Measurements from ENCODE around the gene SSPN.

The SSPN gene

GRCh38 chr12:26172539-26172938, 22.8 kb upstream of the SSPN start:
- Histone ChIP-seq H3K36me3 (ENCODE audit: insufficient read depth, insufficient read length, low read length) (no peaks in the 10 kb centered on the region), H3K4me1 (ENCODE audit: insufficient read depth, insufficient read length) (no peaks in the 10 kb centered on the region), H3K27me3 (ENCODE audit: insufficient read depth, insufficient read length) (no peaks in the 10 kb centered on the region), H3K9ac (ENCODE audit: insufficient read length, low read depth) (no peak overlapping the region), H3K4me3 (ENCODE audit: insufficient read length, low read depth) (no peak overlapping the region), H3K9me3 (ENCODE audit: insufficient read depth, low read length) (no peaks in the 10 kb centered on the region)
- TF ChIP-seq ZNF274 (IDR thresholded peaks at IDR 0.05; ENCODE audit: low read depth, low read length) (no peak), SUZ12 (IDR thresholded peaks at IDR 0.05; ENCODE audit: extremely low read depth, insufficient read depth, insufficient read length) (no peak)
- DNase-seq (ENCODE audit: low read depth, low spot score) = no peak

- Histone ChIP-seq H3K36me3 (ENCODE audit: insufficient read depth, insufficient read length, low read length) (no peaks in the 10 kb centered on the region), H3K9ac (ENCODE audit: insufficient read length, low read depth) (no peak overlapping the region), H3K27me3 (ENCODE audit: insufficient read depth, insufficient read length) (no peaks in the 10 kb centered on the region), H3K4me1 (ENCODE audit: insufficient read depth, insufficient read length) (no peaks in the 10 kb centered on the region), H3K9me3 (ENCODE audit: insufficient read depth, low read length) (no peaks in the 10 kb centered on the region), H3K4me3 (ENCODE audit: insufficient read length, low read depth) (no peak overlapping the region)
- TF ChIP-seq ZNF274 (IDR thresholded peaks at IDR 0.05; ENCODE audit: low read depth, low read length) (no peak), SUZ12 (IDR thresholded peaks at IDR 0.05; ENCODE audit: extremely low read depth, insufficient read depth, insufficient read length) (no peak), YY1 (IDR thresholded peaks at IDR 0.05; ENCODE audit: insufficient read depth, insufficient read length) (no peak)
- no peak for DNase-seq (ENCODE audit: low read depth, low spot score)
Measured at GRCh38 chr12:26172946-26173552, 22.3 kb upstream of the SSPN start.

GRCh38 chr12:26176725-26177124, 18.6 kb upstream of the SSPN start:
- H3K4me3 ChIP-seq (ENCODE audit: insufficient read length, low read depth) = no peak overlapping the region
- H3K4me1 ChIP-seq (ENCODE audit: insufficient read depth, insufficient read length) = no peaks in the 10 kb centered on the region
- DNase-seq (ENCODE audit: low read depth, low spot score) = no peak
- H3K36me3 ChIP-seq (ENCODE audit: insufficient read depth, insufficient read length, low read length) = no peaks in the 10 kb centered on the region
- TF ChIP-seq ZNF274 (IDR thresholded peaks at IDR 0.05; ENCODE audit: low read depth, low read length) (no peak), SUZ12 (IDR thresholded peaks at IDR 0.05; ENCODE audit: extremely low read depth, insufficient read depth, insufficient read length) (no peak), YY1 (IDR thresholded peaks at IDR 0.05; ENCODE audit: insufficient read depth, insufficient read length) (no peak)
- no peak overlapping the region for H3K9ac ChIP-seq (ENCODE audit: insufficient read length, low read depth)
- no peaks in the 10 kb centered on the region for H3K27me3 ChIP-seq (ENCODE audit: insufficient read depth, insufficient read length)
- no peaks in the 10 kb centered on the region for H3K9me3 ChIP-seq (ENCODE audit: insufficient read depth, low read length)

- H3K27me3 ChIP-seq (ENCODE audit: insufficient read depth, insufficient read length) = no peaks in the 10 kb centered on the region
- no peaks in the 10 kb centered on the region for H3K9me3 ChIP-seq (ENCODE audit: insufficient read depth, low read length)
- H3K9ac ChIP-seq (ENCODE audit: insufficient read length, low read depth) = no peak overlapping the region
- H3K4me1 ChIP-seq (ENCODE audit: insufficient read depth, insufficient read length) = no peaks in the 10 kb centered on the region
- H3K36me3 ChIP-seq (ENCODE audit: insufficient read depth, insufficient read length, low read length) = no peaks in the 10 kb centered on the region
- DNase-seq (ENCODE audit: low read depth, low spot score) = no peak
- H3K4me3 ChIP-seq (ENCODE audit: insufficient read length, low read depth) = no peak overlapping the region
- no peak for TF ChIP-seq SUZ12 (IDR thresholded peaks at IDR 0.05; ENCODE audit: extremely low read depth, insufficient read depth, insufficient read length)
- TF ChIP-seq YY1 (IDR thresholded peaks at IDR 0.05; ENCODE audit: insufficient read depth, insufficient read length) = no peak
- TF ChIP-seq ZNF274 (IDR thresholded peaks at IDR 0.05; ENCODE audit: low read depth, low read length) = no peak
Measured at GRCh38 chr12:26177283-26177682, 18.1 kb upstream of the SSPN start.

GRCh38 chr12:26179826-26180225, 15.5 kb upstream of the SSPN start:
- H3K4me3 ChIP-seq (ENCODE audit: insufficient read length, low read depth) = no peak overlapping the region
- TF ChIP-seq SUZ12 (IDR thresholded peaks at IDR 0.05; ENCODE audit: extremely low read depth, insufficient read depth, insufficient read length) = no peak
- TF ChIP-seq YY1 (IDR thresholded peaks at IDR 0.05; ENCODE audit: insufficient read depth, insufficient read length) = no peak
- TF ChIP-seq ZNF274 (IDR thresholded peaks at IDR 0.05; ENCODE audit: low read depth, low read length) = no peak
- H3K9me3 ChIP-seq (ENCODE audit: insufficient read depth, low read length) = no peaks in the 10 kb centered on the region
- H3K9ac ChIP-seq (ENCODE audit: insufficient read length, low read depth) = no peak overlapping the region
- DNase-seq (ENCODE audit: low read depth, low spot score) = no peak
- no peaks in the 10 kb centered on the region for H3K4me1 ChIP-seq (ENCODE audit: insufficient read depth, insufficient read length)
- H3K36me3 ChIP-seq (ENCODE audit: insufficient read depth, insufficient read length, low read length) = no peaks in the 10 kb centered on the region
- no peaks in the 10 kb centered on the region for H3K27me3 ChIP-seq (ENCODE audit: insufficient read depth, insufficient read length)

GRCh38 chr12:26182377-26182776, 13.0 kb upstream of the SSPN start:
- peaks cover 2% of the 10 kb centered on the region for H3K4me1 ChIP-seq (ENCODE audit: insufficient read depth, insufficient read length)
- H3K9me3 ChIP-seq (ENCODE audit: insufficient read depth, low read length) = no peaks in the 10 kb centered on the region
- TF ChIP-seq ZNF274 (IDR thresholded peaks at IDR 0.05; ENCODE audit: low read depth, low read length) = no peak
- TF ChIP-seq YY1 (IDR thresholded peaks at IDR 0.05; ENCODE audit: insufficient read depth, insufficient read length) = no peak
- TF ChIP-seq SUZ12 (IDR thresholded peaks at IDR 0.05; ENCODE audit: extremely low read depth, insufficient read depth, insufficient read length) = no peak
- no peak overlapping the region for H3K9ac ChIP-seq (ENCODE audit: insufficient read length, low read depth)
- no peaks in the 10 kb centered on the region for H3K27me3 ChIP-seq (ENCODE audit: insufficient read depth, insufficient read length)
- H3K36me3 ChIP-seq (ENCODE audit: insufficient read depth, insufficient read length, low read length) = no peaks in the 10 kb centered on the region
- no peak for DNase-seq (ENCODE audit: low read depth, low spot score)
- no peak overlapping the region for H3K4me3 ChIP-seq (ENCODE audit: insufficient read length, low read depth)

GRCh38 chr12:26185532-26186320, 9.6 kb upstream of the SSPN start:
- H3K9me3 ChIP-seq (ENCODE audit: insufficient read depth, low read length) = no peaks in the 10 kb centered on the region
- TF ChIP-seq ZNF274 (IDR thresholded peaks at IDR 0.05; ENCODE audit: low read depth, low read length) (no peak), YY1 (IDR thresholded peaks at IDR 0.05; ENCODE audit: insufficient read depth, insufficient read length) (no peak), SUZ12 (IDR thresholded peaks at IDR 0.05; ENCODE audit: extremely low read depth, insufficient read depth, insufficient read length) (no peak)
- no peak overlapping the region for H3K9ac ChIP-seq (ENCODE audit: insufficient read length, low read depth)
- H3K4me3 ChIP-seq (ENCODE audit: insufficient read length, low read depth) = no peak overlapping the region
- no peaks in the 10 kb centered on the region for H3K36me3 ChIP-seq (ENCODE audit: insufficient read depth, insufficient read length, low read length)
- no peaks in the 10 kb centered on the region for H3K27me3 ChIP-seq (ENCODE audit: insufficient read depth, insufficient read length)
- no peak for DNase-seq (ENCODE audit: low read depth, low spot score)
- H3K4me1 ChIP-seq (ENCODE audit: insufficient read depth, insufficient read length) = peaks cover 2% of the 10 kb centered on the region
